ENCODE results near the gene NRN1L.

GRCh38 chr16:67892375-67892774 is 7.7 kb downstream of the NRN1L start:
- TF ChIP-seq EZH2 (IDR thresholded peaks at IDR 0.05; ENCODE audit: borderline replicate concordance, low read length) = no peak
- TF ChIP-seq CTCF (IDR thresholded peaks at IDR 0.05; ENCODE audit: low read length) = no peak

All from OCI-LY1 (cell line).